CD4-positive, alpha-beta T cell (primary cell): ENCODE measurements around the gene CALB2. TPM values are rescaled to one million over a fixed set of nuclear protein-coding genes. Genes with fewer than 3 reads are reported as not detected.

Experiments
- ATAC-seq: fragments of 200-7000 bp; cut with Tn5 transposase; one replicate; pipeline ENCODE4 v1.10.0; 2022; ENCODE audit warnings: mild to moderate bottlenecking; ENCODE audit not compliant: poor library complexity
- CTCF ChIA-PET: fragments of 350-600 bp; sonication (Branson Sonifier 250); formaldehyde crosslinking; loops from one replicate; lab custom pipeline; 2021; ENCODE audit warnings: antibody characterized with exemption, inconsistent platforms; lab: Charles Lee
- POLR2A ChIA-PET: fragments of 350-600 bp; sonication (Branson Sonifier 250); formaldehyde crosslinking; loops from one replicate; lab custom pipeline; 2021; ENCODE audit warnings: antibody characterized with exemption, inconsistent platforms; lab: Charles Lee
- DNase-seq, 14 experiments: peaks; one replicate each; pipeline ENCODE4 v3.0.0-alpha.2; 2013 to 2020; ENCODE audit warnings: mixed read lengths in 2 of 14
- H3K27ac ChIP-seq, 2 donors: one replicate each; pipeline versions ENCODE4 v1.5.1 to v1.7.0; 2013; ENCODE audit warnings: low read length in 2 of 2, low read depth in 1 of 2, mild to moderate bottlenecking in 1 of 2
- H3K27me3 ChIP-seq, 2 experiments: 1 replicate in 1 of 2; 2 replicates in 1 of 2; pipeline versions ENCODE4 v1.6.1 to v1.7.0; 2013; ENCODE audit warnings: low read length in 2 of 2, control low read depth in 1 of 2, mild to moderate bottlenecking in 1 of 2, moderate library complexity in 1 of 2; ENCODE audit not compliant: insufficient read depth in 2 of 2, control insufficient read depth in 1 of 2
- H3K36me3 ChIP-seq: one replicate; pipeline ENCODE4 v1.6.1; 2013; ENCODE audit warnings: low read length, control low read depth; ENCODE audit not compliant: insufficient read depth
- H3K4me1 ChIP-seq: one replicate; pipeline ENCODE4 v1.6.1; 2013; ENCODE audit warnings: low read length, control low read depth; ENCODE audit not compliant: insufficient read depth
- H3K4me3 ChIP-seq: one replicate; pipeline ENCODE4 v1.5.1; 2013; ENCODE audit warnings: mild to moderate bottlenecking, low read length, moderate library complexity
- H3K9me3 ChIP-seq, 2 experiments: 1 replicate in 1 of 2; 2 replicates in 1 of 2; pipeline versions ENCODE4 v1.6.1 to v1.7.0; 2013; ENCODE audit warnings: low read length in 2 of 2, mild to moderate bottlenecking in 2 of 2, control low read depth in 1 of 2, moderate library complexity in 1 of 2; ENCODE audit not compliant: control insufficient read depth in 1 of 2, insufficient read depth in 1 of 2
- H3K27ac Mint-ChIP-seq: one replicate; pipeline ENCODE4 v1.8.0; 2020; ENCODE audit warnings: mixed read lengths
- H3K27me3 Mint-ChIP-seq: one replicate; pipeline ENCODE4 v1.8.0; 2021; ENCODE audit warnings: mixed read lengths
- H3K36me3 Mint-ChIP-seq: one replicate; pipeline ENCODE4 v1.8.0; 2021; ENCODE audit warnings: low read depth, mixed read lengths
- H3K4me1 Mint-ChIP-seq: one replicate; pipeline ENCODE4 v1.8.0; 2021; ENCODE audit warnings: low read depth, mixed read lengths
- H3K4me3 Mint-ChIP-seq: one replicate; pipeline ENCODE4 v1.8.0; 2020; ENCODE audit warnings: mild to moderate bottlenecking, mixed read lengths
- H3K9me3 Mint-ChIP-seq: one replicate; pipeline ENCODE4 v1.8.0; 2020; ENCODE audit warnings: mixed read lengths
- intact Hi-C, 2 experiments: fragments of 100-400 bp; cut with DNase I in 1 of 2; cut with micrococcal nuclease in 1 of 2; formaldehyde crosslinking; loops; one replicate each; pipeline versions ENCODE4 v1.15.1 to v1.9.0; 2023 to 2025; cut with DNase I, micrococcal nuclease
- total RNA-seq, 174 experiments: library from RNA in 2 of 174; stranded (reverse) in 2 of 174; gene quantifications; one replicate each; pipeline ENCODE4 v1.2.3 and lab custom pipeline; 2021 to 2026
- TF ChIP-seq, protein P1 (sequence below): fragments of 200-600 bp; IDR thresholded peaks from one replicate; pipeline ENCODE4 v1.8.0; 2022; ENCODE audit warnings: antibody characterized with exemption, mild to moderate bottlenecking

The CALB2 gene
- total RNA-seq, 2 experiments from 2014 or later: not detected

DNA sequence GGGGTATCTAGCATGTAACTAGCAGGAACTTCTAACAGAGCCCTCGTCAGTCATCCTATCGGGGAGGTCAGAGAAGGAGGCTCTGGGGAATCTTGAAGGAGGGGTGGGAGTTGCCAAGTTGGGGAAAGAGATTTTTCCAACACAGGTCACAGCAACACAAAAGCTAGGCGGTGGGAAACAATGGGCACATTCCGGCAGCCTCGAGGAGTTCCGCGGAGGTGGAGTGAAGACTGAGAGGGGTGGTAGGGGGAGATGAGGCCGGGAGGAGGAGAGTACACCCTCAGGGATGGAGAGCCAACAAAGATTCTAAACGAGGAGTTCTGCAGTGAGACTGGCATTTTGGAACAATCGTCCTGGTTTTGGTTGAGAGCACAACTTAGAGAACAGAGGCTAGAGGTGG lies 13.5 kb upstream of the CALB2 start:
- no peaks in the 10 kb centered on the region for H3K27me3 ChIP-seq
- Mint-ChIP-seq H3K36me3 (no peaks in the 10 kb centered on the region), H3K4me1 (no peaks in the 10 kb centered on the region), H3K27ac (no peak overlapping the region), H3K9me3 (no peaks in the 10 kb centered on the region), H3K27me3 (peaks cover 31% of the 10 kb centered on the region), H3K4me3 (no peak overlapping the region)
- ChIA-PET CTCF (no interaction called here), POLR2A (no interaction called here)
- DNase-seq: no peak
- ATAC-seq: no peak
- no peak overlapping the region for H3K27ac ChIP-seq
- TF ChIP-seq, protein P1, sequence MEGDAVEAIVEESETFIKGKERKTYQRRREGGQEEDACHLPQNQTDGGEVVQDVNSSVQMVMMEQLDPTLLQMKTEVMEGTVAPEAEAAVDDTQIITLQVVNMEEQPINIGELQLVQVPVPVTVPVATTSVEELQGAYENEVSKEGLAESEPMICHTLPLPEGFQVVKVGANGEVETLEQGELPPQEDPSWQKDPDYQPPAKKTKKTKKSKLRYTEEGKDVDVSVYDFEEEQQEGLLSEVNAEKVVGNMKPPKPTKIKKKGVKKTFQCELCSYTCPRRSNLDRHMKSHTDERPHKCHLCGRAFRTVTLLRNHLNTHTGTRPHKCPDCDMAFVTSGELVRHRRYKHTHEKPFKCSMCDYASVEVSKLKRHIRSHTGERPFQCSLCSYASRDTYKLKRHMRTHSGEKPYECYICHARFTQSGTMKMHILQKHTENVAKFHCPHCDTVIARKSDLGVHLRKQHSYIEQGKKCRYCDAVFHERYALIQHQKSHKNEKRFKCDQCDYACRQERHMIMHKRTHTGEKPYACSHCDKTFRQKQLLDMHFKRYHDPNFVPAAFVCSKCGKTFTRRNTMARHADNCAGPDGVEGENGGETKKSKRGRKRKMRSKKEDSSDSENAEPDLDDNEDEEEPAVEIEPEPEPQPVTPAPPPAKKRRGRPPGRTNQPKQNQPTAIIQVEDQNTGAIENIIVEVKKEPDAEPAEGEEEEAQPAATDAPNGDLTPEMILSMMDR: no peak
- H3K4me1 ChIP-seq: no peaks in the 10 kb centered on the region
- H3K4me3 ChIP-seq: no peak overlapping the region
- intact Hi-C loops: no loop called here
- no peaks in the 10 kb centered on the region for H3K9me3 ChIP-seq
- H3K36me3 ChIP-seq: no peaks in the 10 kb centered on the region

DNA sequence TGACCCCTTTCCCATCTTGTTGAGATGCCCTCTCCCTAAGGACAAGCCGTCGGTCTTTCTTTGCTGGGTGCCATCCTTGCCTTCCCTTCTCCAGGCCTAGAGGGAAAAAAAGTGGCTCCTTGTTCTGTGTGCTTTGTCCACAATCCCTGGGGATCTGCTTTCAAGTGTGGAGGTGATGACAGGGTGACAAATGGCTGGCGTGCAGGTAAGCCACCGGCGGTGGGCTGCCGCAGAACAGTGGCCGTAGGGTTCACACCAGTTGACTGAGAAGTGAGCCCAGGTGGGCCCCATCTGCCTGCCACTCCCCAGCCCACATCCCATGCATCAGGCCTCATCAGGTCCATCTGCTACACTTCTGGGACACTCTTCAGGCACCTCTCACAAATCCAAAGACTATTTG lies 11.4 kb upstream of the CALB2 start:
- ChIA-PET CTCF (no interaction called here), POLR2A (no interaction called here)
- no peaks in the 10 kb centered on the region for H3K27me3 ChIP-seq
- H3K4me3 ChIP-seq: no peak overlapping the region
- H3K27me3 Mint-ChIP-seq: peaks cover 24% of the 10 kb centered on the region
- no peaks in the 10 kb centered on the region for H3K36me3 Mint-ChIP-seq
- H3K27ac ChIP-seq: no peak overlapping the region
- no peaks in the 10 kb centered on the region for H3K4me1 Mint-ChIP-seq
- no peak for ATAC-seq
- H3K9me3 Mint-ChIP-seq: no peaks in the 10 kb centered on the region
- no peak for DNase-seq
- no peak overlapping the region for H3K4me3 Mint-ChIP-seq
- no peaks in the 10 kb centered on the region for H3K9me3 ChIP-seq
- no peaks in the 10 kb centered on the region for H3K36me3 ChIP-seq
- TF ChIP-seq, protein P1: no peak
- intact Hi-C loops: no loop called here
- no peak overlapping the region for H3K27ac Mint-ChIP-seq
- H3K4me1 ChIP-seq: no peaks in the 10 kb centered on the region

DNA sequence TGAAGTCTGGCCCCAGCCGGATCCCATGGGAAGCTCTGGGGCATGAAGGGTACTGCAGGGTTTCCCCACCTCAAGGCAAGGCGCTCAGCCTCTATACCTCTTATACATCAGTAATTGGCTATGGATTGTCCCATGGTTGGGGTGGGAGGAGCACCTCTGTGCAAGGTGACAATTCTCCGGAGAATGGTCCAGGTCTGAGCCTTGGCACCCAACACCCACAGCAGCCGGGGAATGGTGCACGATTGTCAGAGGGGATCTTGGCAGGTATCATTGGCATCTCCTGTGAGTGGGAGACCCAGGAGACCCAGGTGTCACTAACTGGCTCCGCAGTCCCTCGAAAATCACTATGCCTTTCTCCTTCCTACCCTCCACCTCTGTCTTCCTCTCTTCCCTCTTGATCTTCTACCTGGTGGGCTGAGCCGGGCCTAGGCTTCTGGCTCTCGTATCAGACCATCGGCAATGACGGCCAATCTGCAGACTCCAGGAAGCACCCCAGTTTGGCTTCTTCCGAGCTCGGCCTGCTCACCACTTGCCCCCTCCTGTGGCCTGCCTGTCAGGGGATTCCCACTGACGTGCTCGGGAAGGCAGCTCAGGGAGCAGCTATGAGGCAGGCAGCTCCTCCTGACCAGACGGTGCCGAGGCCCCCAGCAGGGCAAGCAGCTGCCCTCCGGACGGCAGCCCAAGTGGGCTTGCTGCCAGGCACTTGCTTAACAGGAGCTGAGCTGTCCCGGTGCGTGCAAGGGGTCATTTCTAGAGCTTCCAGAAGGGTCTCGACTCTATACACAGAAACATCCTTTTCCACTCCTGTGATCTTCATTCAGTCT lies 10.0 kb upstream of the CALB2 start:
- intact Hi-C loops: no loop called here
- DNase-seq: no peak
- H3K4me3 ChIP-seq: no peak overlapping the region
- no peaks in the 10 kb centered on the region for H3K4me1 Mint-ChIP-seq
- H3K4me1 ChIP-seq: no peaks in the 10 kb centered on the region
- H3K27ac Mint-ChIP-seq: no peak overlapping the region
- no peaks in the 10 kb centered on the region for H3K9me3 Mint-ChIP-seq
- H3K9me3 ChIP-seq: no peaks in the 10 kb centered on the region
- ChIA-PET CTCF (interaction anchor here (1.7 kb wide), 1 partner anchor 10 kb away, joined by 3 read pairs; the partner anchor contains the start of gene CALB2), POLR2A (no interaction called here)
- no peaks in the 10 kb centered on the region for H3K36me3 ChIP-seq
- TF ChIP-seq, protein P1: no peak
- H3K4me3 Mint-ChIP-seq: no peak overlapping the region
- peaks cover 23% of the 10 kb centered on the region for H3K27me3 Mint-ChIP-seq
- no peaks in the 10 kb centered on the region for H3K36me3 Mint-ChIP-seq
- no peaks in the 10 kb centered on the region for H3K27me3 ChIP-seq
- H3K27ac ChIP-seq: no peak overlapping the region
- ATAC-seq: no peak
